ENCODE results near the gene CLIC6.

CLIC6 gene

GRCh38 chr21:34668803-34669148, at the start of gene CLIC6:
CLIC6 (plus strand) TSS chr21:34668994; CDS start chr21:34669389, 395 bp downstream.
- no peak within 1 kb of the TSS for H2AFZ ChIP-seq (ENCODE audit: low read length)
- H3K27ac ChIP-seq (ENCODE audit: low read length), result no peak within 1 kb of the TSS
- H3K9me3 ChIP-seq (replicated peaks; ENCODE audit: insufficient read depth, low read length), result no peaks in the 10 kb centered on the region
- H3K9me2 ChIP-seq (replicated peaks; ENCODE audit: insufficient read depth, low read length), result no peaks in the 10 kb centered on the region
- no peak within 1 kb of the TSS; the same call in 1 of the 2 replicates for H3K4me2 ChIP-seq (ENCODE audit: low read depth, low read length)
- H3K79me2 ChIP-seq (ENCODE audit: low read length), result no peaks in the 10 kb centered on the region
- H4K20me1 ChIP-seq (ENCODE audit: insufficient read depth, low read length), result no peaks in the 10 kb centered on the region
- no peak for DNase-seq
- no peaks in the 10 kb centered on the region for H3K36me3 ChIP-seq (replicated peaks; ENCODE audit: insufficient read depth, low read length)
- no peak for TF ChIP-seq EZH2phosphoT487 (IDR thresholded peaks at IDR 0.05; ENCODE audit: low read length)
- TF ChIP-seq EZH2 (optimal IDR thresholded peaks at IDR 0.05; ENCODE audit: low read depth, low read length), result no peak
- H3F3A ChIP-seq (ENCODE audit: insufficient read depth, low read length), result no peaks in the 10 kb centered on the region
- H3K4me3 ChIP-seq (ENCODE audit: low read length), result no peak within 1 kb of the TSS; the same call in 1 of the 2 replicates
- H3K9ac ChIP-seq (ENCODE audit: low read length), result no peak within 1 kb of the TSS
- no peaks in the 10 kb centered on the region for H3K4me1 ChIP-seq (ENCODE audit: low read length)
- peaks cover 8% of the 10 kb centered on the region for H3K27me3 ChIP-seq (replicated peaks; ENCODE audit: insufficient read depth, low read length)

GRCh38 chr21:34619841-34620665, 48.7 kb upstream of the CLIC6 start:
- H3F3A ChIP-seq (ENCODE audit: insufficient read depth, low read length), result no peaks in the 10 kb centered on the region
- no peak overlapping the region for H2AFZ ChIP-seq (ENCODE audit: low read length)
- H3K9me3 ChIP-seq (replicated peaks; ENCODE audit: insufficient read depth, low read length), result no peaks in the 10 kb centered on the region
- no peak overlapping the region for H3K4me3 ChIP-seq (ENCODE audit: low read length)
- no peaks in the 10 kb centered on the region for H3K27me3 ChIP-seq (replicated peaks; ENCODE audit: insufficient read depth, low read length)
- H3K27ac ChIP-seq (ENCODE audit: low read length), result no peak overlapping the region
- H3K4me1 ChIP-seq (ENCODE audit: low read length), result peaks cover 8% of the 10 kb centered on the region
- H4K20me1 ChIP-seq (ENCODE audit: insufficient read depth, low read length), result no peaks in the 10 kb centered on the region
- TF ChIP-seq EZH2phosphoT487 (IDR thresholded peaks at IDR 0.05; ENCODE audit: low read length) (no peak), CTCF (IDR thresholded peaks at IDR 0.05; ENCODE audit: low read length) (no peak), EZH2 (optimal IDR thresholded peaks at IDR 0.05; ENCODE audit: low read depth, low read length) (no peak)
- H3K36me3 ChIP-seq (replicated peaks; ENCODE audit: insufficient read depth, low read length), result no peaks in the 10 kb centered on the region
- no peak overlapping the region for H3K9ac ChIP-seq (ENCODE audit: low read length)
- no peak overlapping the region for H3K4me2 ChIP-seq (ENCODE audit: low read depth, low read length)
- no peak for DNase-seq
- H3K9me2 ChIP-seq (replicated peaks; ENCODE audit: insufficient read depth, low read length), result no peaks in the 10 kb centered on the region
- H3K79me2 ChIP-seq (ENCODE audit: low read length), result no peaks in the 10 kb centered on the region

GRCh38 chr21:34621434-34622350, 47.1 kb upstream of the CLIC6 start:
- TF ChIP-seq EZH2phosphoT487 (IDR thresholded peaks at IDR 0.05; ENCODE audit: low read length) (no peak), CTCF (IDR thresholded peaks at IDR 0.05; ENCODE audit: low read length) (no peak), EZH2 (optimal IDR thresholded peaks at IDR 0.05; ENCODE audit: low read depth, low read length) (no peak)
- Histone ChIP-seq H3K27me3 (replicated peaks; ENCODE audit: insufficient read depth, low read length) (no peaks in the 10 kb centered on the region), H2AFZ (ENCODE audit: low read length) (no peak overlapping the region), H3K36me3 (replicated peaks; ENCODE audit: insufficient read depth, low read length) (no peaks in the 10 kb centered on the region), H3K4me3 (ENCODE audit: low read length) (no peak overlapping the region), H3K4me2 (ENCODE audit: low read depth, low read length) (no peak overlapping the region), H4K20me1 (ENCODE audit: insufficient read depth, low read length) (no peaks in the 10 kb centered on the region), H3F3A (ENCODE audit: insufficient read depth, low read length) (no peaks in the 10 kb centered on the region), H3K27ac (ENCODE audit: low read length) (no peak overlapping the region), H3K4me1 (ENCODE audit: low read length) (peaks cover 8% of the 10 kb centered on the region), H3K9me2 (replicated peaks; ENCODE audit: insufficient read depth, low read length) (no peaks in the 10 kb centered on the region), H3K9me3 (replicated peaks; ENCODE audit: insufficient read depth, low read length) (no peaks in the 10 kb centered on the region), H3K79me2 (ENCODE audit: low read length) (no peaks in the 10 kb centered on the region), H3K9ac (ENCODE audit: low read length) (no peak overlapping the region)
- no peak for DNase-seq
